Upper lobe of right lung (tissue), 1 donor: Measurements from ENCODE around the gene FJX1. TPM values are rescaled to one million over a fixed set of nuclear protein-coding genes. Genes with fewer than 3 reads are reported as not detected.

ENCODE experiments used
- ATAC-seq: fragments of 200-7000 bp; cut with Tn5 transposase; one replicate; pipeline ENCODE4 v1.9.1; 2020; ENCODE audit warnings: mild to moderate bottlenecking, moderate library complexity
- DNase-seq: peaks from one replicate; pipeline ENCODE4 v3.0.0-alpha.2; 2020
- H3K27ac ChIP-seq: fragments of 200-600 bp; one replicate; pipeline ENCODE4 v1.8.0; 2022
- H3K27me3 ChIP-seq: fragments of 200-600 bp; one replicate; pipeline ENCODE4 v1.8.0; 2022; ENCODE audit warnings: mild to moderate bottlenecking
- H3K36me3 ChIP-seq: fragments of 200-600 bp; one replicate; pipeline ENCODE4 v1.8.0; 2022
- H3K4me1 ChIP-seq: fragments of 200-600 bp; one replicate; pipeline ENCODE4 v1.8.0; 2022
- H3K4me3 ChIP-seq: fragments of 200-600 bp; one replicate; pipeline ENCODE4 v1.8.0; 2022; ENCODE audit warnings: mild to moderate bottlenecking
- H3K9me3 ChIP-seq: fragments of 200-600 bp; one replicate; pipeline ENCODE4 v1.8.0; 2022
- intact Hi-C: fragments of 100-400 bp; cut with DNase I; formaldehyde crosslinking; loops from one replicate; pipeline ENCODE4 v1.11.0; 2022
- total RNA-seq: library from RNA; stranded (reverse); fragmentation: NEBNext Ultra II Directional; extraction: Animal tissue kit (Norgen Biotek cat#: 25700); gene quantifications from one replicate; pipeline ENCODE4 v1.2.1, GENCODE V29; 2021
- TF ChIP-seq, protein P1 (sequence below): fragments of 200-600 bp; IDR thresholded peaks from one replicate; pipeline ENCODE4 v1.8.0; 2022; ENCODE audit warnings: antibody characterized with exemption
- donor health status: DM: no; HTN: yes; CAD: no; lungs with severe emphysema.

Gene FJX1
- total RNA-seq, 1 donor from 2014 or later, result 5.9 TPM

DNA sequence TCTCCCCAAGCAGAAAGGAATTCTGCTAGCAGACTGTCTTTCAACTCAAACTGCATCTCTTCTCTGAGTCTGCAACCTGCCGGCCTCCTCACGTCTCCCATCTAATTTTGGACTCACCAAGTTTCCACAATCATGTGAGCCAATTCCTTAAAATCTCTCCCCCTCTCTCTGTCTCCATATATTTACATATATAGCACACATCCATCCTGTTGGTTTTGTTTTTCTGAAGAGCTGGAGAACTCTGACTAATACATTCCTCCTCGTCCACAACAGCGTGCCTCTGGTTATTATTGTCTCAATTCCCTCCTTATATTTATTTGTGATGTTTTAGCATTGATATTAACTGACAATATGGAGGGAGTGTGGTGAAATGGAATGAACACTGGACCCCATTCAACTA lies 29.6 kb upstream of the FJX1 start:
- DNase-seq (no peak), ATAC-seq (no peak)
- no peaks in the 10 kb centered on the region for H3K4me1 ChIP-seq
- no peaks in the 10 kb centered on the region for H3K9me3 ChIP-seq
- no peak overlapping the region for H3K27ac ChIP-seq
- no peaks in the 10 kb centered on the region for H3K36me3 ChIP-seq
- intact Hi-C loops, result no loop called here
- TF ChIP-seq, protein P1, sequence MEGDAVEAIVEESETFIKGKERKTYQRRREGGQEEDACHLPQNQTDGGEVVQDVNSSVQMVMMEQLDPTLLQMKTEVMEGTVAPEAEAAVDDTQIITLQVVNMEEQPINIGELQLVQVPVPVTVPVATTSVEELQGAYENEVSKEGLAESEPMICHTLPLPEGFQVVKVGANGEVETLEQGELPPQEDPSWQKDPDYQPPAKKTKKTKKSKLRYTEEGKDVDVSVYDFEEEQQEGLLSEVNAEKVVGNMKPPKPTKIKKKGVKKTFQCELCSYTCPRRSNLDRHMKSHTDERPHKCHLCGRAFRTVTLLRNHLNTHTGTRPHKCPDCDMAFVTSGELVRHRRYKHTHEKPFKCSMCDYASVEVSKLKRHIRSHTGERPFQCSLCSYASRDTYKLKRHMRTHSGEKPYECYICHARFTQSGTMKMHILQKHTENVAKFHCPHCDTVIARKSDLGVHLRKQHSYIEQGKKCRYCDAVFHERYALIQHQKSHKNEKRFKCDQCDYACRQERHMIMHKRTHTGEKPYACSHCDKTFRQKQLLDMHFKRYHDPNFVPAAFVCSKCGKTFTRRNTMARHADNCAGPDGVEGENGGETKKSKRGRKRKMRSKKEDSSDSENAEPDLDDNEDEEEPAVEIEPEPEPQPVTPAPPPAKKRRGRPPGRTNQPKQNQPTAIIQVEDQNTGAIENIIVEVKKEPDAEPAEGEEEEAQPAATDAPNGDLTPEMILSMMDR, result no peak
- no peak overlapping the region for H3K4me3 ChIP-seq
- H3K27me3 ChIP-seq, result peaks cover 3% of the 10 kb centered on the region

GRCh38 chr11:35589281-35589680 lies 29.0 kb upstream of the FJX1 start:
- H3K36me3 ChIP-seq, result no peaks in the 10 kb centered on the region

GRCh38 chr11:35590412-35590811 lies 27.8 kb upstream of the FJX1 start:
- intact Hi-C loops, result no loop called here
- Histone ChIP-seq H3K36me3 (no peaks in the 10 kb centered on the region), H3K27ac (no peak overlapping the region), H3K27me3 (no peaks in the 10 kb centered on the region), H3K4me3 (no peak overlapping the region), H3K4me1 (no peaks in the 10 kb centered on the region), H3K9me3 (no peaks in the 10 kb centered on the region)
- DNase-seq, result no peak
- ATAC-seq, result no peak
- TF ChIP-seq, protein P1, result no peak

More at GRCh38 chr11:35589281-35589680, 29.0 kb upstream of the FJX1 start:
- Histone ChIP-seq H3K27ac (no peak overlapping the region), H3K27me3 (peaks cover 3% of the 10 kb centered on the region), H3K9me3 (no peaks in the 10 kb centered on the region), H3K4me1 (no peaks in the 10 kb centered on the region), H3K4me3 (no peak overlapping the region)
- DNase-seq (no peak), ATAC-seq (no peak)
- intact Hi-C loops, result no loop called here
- TF ChIP-seq, protein P1, result no peak

GRCh38 chr11:35593143-35593542 lies 25.1 kb upstream of the FJX1 start:
- DNase-seq, result no peak

GRCh38 chr11:35594680-35595079 lies 23.6 kb upstream of the FJX1 start:
- Histone ChIP-seq H3K4me3 (no peak overlapping the region), H3K4me1 (no peaks in the 10 kb centered on the region), H3K36me3 (no peaks in the 10 kb centered on the region), H3K27me3 (no peaks in the 10 kb centered on the region), H3K27ac (no peak overlapping the region), H3K9me3 (no peaks in the 10 kb centered on the region)
- intact Hi-C loops, result no loop called here
- ATAC-seq, result peak; percentile 65
- TF ChIP-seq, protein P1, result no peak
- DNase-seq, result no peak

More at GRCh38 chr11:35593143-35593542, 25.1 kb upstream of the FJX1 start:
- TF ChIP-seq, protein P1, result no peak
- intact Hi-C loops, result no loop called here
- peak; percentile 83 for ATAC-seq
- no peaks in the 10 kb centered on the region for H3K36me3 ChIP-seq
- no peaks in the 10 kb centered on the region for H3K9me3 ChIP-seq
- H3K27ac ChIP-seq, result no peak overlapping the region
- H3K4me3 ChIP-seq, result no peak overlapping the region
- H3K27me3 ChIP-seq, result no peaks in the 10 kb centered on the region
- no peaks in the 10 kb centered on the region for H3K4me1 ChIP-seq
